GM19239 (cell line): ENCODE data around the gene RRM2.
"Not testable (repeated sequence)": the region's sequence is repeated elsewhere in the genome, so short reads cannot be mapped to it uniquely, and the experiment has no call there.

Experiments used
- DNase-seq: peaks from one replicate; pipeline ENCODE4 v3.0.0; 2011; ENCODE audit warnings: low spot score; ENCODE audit not compliant: insufficient read length
- FAIRE-seq: peaks from 2 replicates; lab custom pipeline; 2011; peaks lifted over from hg19 to GRCh38; lab: Jason Lieb, UNC

Gene RRM2

DNA sequence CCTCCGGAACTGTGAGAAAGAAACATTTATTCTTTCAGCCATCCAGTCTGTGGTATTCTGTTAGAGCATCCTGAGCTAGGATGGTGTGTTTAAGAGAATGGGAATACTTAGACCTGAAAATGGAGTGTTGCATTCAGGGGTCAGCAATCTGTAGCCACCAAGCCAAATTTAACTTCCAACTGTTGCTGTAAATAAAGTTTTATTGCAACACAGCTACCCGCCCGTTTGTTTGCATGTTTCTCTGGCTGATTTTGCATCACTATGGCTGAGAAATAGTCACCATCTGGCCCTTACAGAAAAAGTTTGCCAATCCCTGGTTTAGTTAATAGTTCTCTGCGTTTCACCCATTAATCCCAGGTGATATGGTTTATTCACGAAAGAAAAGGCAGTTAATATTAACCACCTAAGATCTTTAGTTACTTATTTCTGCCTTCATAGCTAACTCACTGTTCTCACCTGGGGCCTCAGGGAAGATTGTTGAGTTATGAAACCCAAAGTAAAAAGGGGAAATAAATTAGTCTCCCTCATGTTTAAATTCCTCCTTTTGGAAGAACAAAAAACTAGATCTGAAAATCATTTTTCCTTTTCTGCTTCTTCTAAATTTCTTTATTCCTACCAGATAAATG, 32.9 kb upstream of the RRM2 start:
- peak; percentile 96 for FAIRE-seq

DNA sequence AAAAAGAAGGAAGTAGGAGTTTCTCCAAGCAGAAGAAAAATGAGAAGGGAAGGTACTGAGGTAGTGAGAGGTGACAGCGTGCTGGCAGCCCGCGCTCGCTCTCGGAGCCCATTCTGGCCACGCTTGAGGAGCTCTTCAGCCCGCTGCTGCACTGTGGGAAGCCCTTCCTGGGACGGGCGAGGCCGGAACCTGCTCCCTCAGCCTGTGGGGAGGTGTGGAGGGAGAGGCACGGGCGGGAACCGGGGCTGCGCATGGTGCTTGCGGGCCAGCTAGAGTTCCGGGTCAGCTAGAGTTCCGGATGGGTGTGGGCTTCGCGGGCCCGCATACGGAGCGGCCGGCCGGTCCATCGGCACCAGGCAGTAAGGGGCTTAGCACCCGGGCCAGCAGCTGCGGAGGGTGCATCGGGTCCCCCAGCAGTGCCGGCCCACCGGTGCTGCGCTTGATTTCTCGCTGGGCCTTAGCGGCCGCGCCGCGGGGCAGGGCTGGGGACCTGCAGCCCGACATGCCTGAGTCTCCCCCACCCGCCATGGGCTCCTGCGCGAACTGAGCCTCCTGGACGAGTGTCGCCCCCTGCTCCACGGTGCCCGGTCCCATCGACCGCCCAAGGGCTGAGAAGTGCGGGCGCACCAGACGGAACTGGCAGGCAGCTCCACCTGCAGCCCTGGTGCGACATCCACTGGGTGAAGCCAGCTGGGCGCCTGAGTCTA, 31.2 kb upstream of the RRM2 start:
- no peak for DNase-seq

More for the DNA sequence above, 32.9 kb upstream of the RRM2 start:
- DNase-seq = no peak

DNA sequence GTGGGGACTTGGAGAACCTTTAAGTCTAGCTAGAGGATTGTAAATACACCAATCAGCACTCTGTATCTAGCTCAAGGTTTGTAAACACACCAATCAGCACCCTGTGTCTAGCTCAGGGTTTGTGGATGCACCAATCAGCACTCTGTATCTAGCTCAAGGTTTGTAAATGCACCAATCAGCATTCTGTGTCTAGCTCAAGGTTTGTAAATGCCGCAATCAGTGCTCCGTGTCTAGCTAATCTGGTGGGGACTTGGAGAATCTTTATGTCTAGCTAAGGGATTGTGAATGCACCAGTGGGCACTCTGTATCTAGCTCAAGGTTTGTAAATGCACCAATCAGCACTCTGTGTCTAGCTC, 30.7 kb upstream of the RRM2 start:
- FAIRE-seq, DNase-seq: not testable (repeated sequence)

More for the DNA sequence above, 31.2 kb upstream of the RRM2 start:
- FAIRE-seq = peak; percentile 81

DNA sequence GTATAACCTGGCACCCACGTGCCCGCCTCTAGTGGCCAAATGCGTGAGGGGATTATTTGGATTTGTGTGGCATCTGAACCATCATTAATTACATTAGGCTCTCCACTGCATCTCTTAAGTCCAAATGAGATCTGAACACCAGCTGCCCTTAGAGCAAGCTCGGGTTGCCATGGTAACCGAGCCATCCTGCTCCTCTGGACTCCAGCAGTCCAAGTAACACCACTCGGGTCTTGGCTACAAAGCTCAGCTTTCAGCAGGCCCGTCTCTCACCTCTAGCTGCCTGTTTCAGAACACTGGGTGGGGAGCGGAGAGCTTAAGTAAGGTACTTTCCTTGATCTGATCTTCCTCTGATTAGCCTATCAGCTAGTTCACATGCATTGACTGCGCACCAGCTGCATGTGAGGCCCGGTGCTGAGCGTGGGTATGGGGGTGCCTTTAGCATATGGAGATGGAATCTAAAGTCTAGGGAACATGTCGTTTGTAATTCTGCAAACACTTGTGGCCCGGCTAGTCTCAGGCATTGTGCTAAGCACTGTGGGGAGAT, 28.2 kb upstream of the RRM2 start:
- no peak for DNase-seq
- no peak for FAIRE-seq

DNA sequence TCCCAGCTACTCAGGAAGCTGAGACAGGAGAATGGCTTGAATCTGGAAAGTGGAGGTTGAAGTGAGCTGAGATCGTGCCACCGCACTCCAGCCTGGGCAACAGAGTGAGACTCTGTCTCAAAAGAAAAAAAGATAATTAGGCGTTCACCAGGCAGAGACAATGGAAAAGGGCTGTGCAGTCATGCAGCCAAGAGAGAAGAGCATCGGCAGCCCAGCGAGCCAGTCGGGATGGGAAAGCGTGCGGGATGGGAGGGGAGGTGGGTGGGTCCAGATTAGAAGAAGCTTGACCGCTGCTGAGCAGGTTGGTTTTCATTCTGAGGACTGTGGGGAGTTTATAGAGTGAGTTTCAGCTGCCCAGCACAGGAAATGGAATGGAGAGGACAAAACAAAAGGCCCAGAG, 27.4 kb upstream of the RRM2 start:
- DNase-seq = no peak
- FAIRE-seq = no peak

DNA sequence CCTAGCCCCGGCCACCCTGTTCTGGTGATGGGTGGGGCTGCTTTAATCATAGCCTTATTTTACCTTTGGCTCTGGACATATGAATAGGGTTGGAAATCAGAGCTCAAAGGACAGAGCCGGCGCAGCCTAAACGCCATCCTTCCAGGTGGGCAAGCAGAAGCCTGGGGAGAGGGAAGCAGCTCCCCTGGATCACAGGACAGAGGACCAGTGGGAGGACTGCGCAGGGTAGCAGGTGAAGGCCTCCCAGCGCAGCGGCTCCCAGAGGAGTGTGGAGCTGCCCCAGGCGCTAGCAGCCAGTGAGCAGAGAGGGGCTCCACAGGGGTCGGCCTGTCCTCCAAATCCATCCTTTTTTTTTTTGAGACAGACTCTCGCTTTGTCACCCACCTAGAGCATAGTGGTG, 25.9 kb upstream of the RRM2 start:
- FAIRE-seq (no peak), DNase-seq (no peak)

DNA sequence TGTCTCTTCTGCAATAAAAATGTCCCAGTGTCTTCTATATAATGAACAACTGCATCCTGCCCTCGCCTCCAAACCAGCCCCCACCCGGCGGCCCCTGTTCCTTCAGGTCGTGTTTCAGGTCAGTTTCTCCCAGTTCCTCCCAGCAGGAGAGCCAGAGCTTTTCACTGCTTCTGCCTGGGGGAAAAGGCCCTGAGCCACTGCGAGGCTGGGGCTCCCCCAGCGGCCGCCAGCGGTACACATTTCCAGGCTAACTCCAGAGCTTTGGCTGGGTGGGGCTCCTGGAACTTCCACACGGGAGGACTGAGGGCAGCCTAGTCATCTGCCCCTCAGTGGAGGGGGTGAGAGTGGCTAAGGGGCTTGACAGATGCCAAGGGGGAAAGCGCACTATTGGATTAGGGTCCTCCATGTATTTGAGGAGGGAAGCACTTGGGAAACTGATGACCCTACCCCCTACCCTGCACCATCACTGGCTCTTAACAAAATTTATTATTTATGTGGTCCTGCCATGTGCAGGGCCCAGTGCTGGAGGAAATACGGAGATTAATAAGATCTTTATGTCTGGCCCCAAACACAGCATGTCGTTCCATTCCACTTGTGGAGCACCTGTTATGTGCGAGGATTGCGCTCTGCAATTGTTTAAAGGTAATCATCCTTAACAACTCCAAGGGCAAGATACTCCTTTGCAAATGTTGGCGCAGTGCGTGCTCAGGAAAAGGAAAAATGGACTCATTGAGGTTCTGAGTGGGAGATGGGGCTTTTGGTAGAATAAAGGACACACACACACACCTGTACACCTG, 25.0 kb upstream of the RRM2 start:
- FAIRE-seq (peak; percentile 77), DNase-seq (no peak)

DNA sequence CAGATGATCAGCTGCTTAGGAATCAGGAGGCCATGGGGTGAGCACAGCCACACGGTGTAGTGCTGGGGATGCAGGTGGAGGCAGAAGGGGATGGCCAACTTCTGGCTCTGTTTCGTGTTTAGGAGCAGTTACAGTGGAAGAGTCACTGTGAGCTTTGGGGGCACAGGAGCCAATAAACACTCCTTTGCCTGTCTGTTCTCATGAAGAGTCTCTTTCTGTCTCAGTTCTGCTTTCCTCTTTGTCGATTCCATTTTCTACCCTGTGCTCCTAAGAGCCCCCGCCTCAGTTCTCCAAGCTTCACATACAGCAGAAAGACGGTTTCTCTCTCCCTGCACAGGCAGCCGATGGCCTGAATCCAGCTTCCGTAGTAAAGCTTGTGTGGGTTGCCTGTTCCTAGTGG, 21.0 kb upstream of the RRM2 start:
- DNase-seq (no peak), FAIRE-seq (no peak)

DNA sequence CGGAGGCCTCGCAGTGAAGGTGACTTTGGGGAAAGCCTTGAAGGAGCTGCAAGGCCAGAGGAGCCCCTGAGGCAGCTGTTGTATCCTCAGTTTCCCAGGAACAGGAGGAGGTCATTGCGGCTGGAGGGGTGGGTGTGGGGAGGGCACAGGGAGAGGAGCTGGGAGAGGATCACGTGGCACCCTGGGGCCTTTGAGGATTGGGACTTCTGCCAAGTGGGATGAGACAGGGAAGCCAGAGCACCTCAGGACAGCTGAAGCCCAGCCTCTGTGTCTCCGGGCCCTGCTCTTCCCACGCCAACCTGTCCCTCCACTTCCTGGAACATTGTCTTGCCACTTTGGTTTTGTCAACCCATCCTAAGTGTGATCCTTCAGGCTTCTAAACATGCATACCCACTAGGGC, 19.4 kb upstream of the RRM2 start:
- DNase-seq (no peak), FAIRE-seq (no peak)

DNA sequence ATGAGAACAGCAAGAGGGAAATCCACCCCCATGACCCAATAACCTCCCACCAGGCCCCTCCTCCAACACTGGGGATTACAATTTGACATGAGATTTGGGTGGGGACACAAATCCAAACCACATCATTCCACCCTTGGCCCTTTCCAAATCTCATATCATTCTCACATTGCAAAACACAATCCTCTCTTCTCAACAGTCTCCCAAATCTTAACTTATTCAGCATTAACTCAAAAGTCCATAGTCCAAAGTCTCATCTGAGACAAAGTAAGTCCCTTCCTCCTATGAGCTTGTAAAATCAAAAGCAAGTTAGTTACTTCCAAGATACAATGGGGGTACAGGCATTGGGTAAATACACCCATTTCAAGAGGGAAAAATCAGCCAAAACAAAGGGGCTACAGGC, 17.6 kb upstream of the RRM2 start:
- DNase-seq, FAIRE-seq: not testable (repeated sequence)

DNA sequence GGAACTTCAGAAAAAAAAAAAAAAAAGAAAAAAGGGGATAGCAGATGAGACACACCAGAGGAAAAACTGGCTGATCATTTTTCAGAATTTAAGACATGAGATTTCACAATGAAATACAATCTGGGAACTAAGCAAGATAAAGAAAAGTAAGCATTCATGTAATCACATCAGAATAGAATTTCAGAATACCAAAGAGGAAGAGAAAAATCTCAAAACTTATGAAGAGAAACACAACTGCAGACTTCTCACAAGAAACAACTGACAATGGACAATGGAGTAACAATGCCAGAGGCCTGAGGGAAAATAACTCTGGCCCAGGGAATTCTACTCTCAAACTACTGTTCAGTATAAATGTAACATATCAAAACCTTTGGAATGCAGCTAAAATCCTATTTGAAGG, 13.2 kb upstream of the RRM2 start:
- no peak for DNase-seq
- no peak for FAIRE-seq

DNA sequence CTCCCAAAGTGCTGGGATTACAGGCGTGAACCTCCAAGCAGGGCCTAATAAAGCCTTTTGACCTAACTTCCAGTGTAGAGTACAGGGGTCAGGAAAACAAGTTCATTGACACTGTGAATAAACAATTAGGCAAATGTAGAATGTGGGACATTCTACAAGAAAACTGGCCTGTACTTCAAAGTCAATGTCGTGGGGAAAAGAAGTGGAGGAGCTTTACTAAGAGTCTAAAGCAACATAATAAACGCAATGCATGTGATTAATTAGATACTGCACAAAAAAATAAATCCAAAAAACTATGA, 3.6 kb upstream of the RRM2 start:
- FAIRE-seq (no peak), DNase-seq (no peak)

DNA sequence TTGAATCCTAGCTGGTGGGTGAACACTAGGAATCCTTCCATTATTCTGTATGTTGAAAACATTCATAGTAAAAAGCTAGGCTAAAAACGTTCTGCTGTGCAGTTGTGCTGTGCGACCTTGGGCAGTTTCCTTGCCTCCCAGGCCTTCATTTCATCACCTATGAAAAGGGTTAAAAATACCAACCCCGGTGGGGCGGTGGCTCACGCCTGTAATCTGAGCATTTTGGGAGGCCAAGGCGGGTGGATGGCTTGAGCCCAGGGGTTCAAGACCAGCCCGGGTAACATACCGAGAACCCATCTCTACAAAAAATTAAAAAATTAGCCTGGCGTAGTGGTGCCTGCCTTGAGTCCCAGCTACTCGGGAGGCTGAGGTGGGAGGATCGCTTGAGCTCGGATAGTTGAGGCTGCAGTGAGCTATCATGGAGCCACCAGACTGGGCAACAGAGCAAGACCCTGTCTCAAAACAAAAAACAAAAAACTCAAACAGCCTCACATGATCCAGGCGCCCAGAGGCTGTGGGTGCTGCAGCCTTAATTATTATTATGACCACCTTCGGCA, 2.9 kb upstream of the RRM2 start:
- no peak for DNase-seq
- FAIRE-seq = no peak

DNA sequence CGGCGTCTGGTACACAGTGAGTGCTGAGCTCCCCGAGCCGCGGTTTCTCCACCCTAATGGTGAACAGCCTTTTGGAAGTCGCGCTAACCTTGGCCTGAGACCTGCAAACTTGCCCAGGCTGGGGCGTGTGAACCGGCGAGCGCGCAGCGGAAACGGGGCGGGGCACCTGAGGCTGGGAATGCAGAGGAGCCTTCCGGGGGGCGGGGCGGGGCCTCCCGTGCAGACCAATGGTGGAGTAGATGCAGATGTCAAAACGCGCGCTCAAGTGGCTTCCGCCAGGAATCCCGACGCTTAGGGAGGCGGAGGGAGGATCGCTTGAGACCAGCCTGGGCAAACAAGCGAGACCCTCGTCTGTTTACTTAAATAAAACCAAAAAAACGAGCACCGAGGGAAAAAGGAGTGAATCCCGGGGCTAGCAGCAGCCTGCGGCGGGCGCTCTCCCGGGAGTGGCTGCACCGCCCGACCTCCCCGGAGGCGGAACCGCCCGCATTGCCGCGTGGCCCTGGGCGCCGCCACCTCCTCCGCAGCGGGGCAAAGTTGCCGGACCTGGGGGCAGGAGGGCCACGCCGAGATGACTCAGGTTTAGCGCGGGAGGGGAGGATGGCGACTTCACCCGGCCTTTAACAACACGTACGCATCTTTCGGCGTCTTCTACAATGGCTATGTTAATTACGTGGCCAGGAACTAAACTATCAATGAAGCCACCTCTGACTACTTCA, 2.2 kb upstream of the RRM2 start:
- DNase-seq (peak; percentile 80), FAIRE-seq (peak; percentile 84)

DNA sequence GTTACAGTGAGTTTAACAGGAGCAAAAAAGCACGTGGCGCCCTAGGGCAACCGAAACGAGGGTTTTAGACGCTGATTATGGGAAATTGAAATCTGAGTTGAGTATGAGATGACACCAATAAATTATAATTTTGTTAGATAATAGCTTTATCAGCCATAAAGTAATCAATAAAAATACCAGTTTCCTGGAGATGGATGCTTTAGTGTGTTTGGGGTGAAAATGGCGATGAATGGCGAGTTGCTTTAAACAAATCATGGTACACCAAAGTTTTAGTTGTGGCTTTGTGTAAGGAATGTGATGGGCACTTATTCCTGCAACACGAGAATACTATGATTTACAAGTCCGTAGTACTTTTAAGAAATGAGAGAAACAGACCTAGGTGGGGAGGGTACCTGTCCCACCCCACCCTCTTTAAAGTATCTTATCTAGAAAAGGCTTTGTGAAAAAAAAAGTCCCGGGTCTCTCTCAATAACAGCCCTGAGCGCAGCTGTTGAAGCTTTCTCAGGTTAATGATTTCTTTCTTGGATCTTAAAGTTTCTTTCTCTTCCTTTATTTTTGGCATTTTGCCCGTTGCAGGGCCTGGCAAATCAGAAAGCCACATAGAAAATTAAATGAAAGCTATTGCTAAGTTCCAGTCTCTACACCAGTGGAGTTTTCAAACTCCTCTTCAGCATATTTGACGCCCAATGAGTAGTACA, 1.5 kb upstream of the RRM2 start:
- FAIRE-seq (peak; percentile 60), DNase-seq (no peak)

DNA sequence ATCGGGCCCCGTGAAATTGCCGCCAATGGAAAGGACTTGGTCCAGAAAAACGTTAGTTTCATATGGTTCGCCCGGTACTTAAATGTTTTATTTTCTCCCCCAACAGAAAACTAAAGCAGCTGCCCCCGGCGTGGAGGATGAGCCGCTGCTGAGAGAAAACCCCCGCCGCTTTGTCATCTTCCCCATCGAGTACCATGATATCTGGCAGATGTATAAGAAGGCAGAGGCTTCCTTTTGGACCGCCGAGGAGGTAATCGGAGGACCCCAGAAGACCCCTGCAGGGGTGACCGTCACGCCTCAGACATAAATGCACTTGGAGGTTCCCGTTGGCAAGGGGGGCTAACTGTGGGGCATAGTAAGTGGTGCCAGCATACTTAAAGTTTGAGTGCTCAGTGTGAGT, 742 bp downstream of the RRM2 start:
- DNase-seq (no peak), FAIRE-seq (no peak)

DNA sequence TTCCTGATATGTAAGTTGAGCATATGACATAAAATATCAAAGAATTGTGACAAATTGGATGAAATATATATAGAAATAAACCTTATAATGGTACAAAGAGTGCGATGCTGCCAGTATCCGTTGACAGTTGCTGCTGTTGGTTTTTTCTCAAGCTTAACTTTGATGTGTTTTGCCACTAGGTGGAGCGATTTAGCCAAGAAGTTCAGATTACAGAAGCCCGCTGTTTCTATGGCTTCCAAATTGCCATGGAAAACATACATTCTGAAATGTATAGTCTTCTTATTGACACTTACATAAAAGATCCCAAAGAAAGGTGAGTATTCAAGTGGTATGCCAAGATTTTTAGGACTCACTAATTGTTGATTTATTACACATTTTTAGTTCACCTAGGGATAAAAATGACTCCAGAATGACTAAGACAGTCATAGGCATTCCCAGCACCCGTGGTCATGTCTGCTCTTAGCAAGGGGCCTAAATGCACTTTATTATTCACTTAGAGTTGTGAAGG, 2.1 kb downstream of the RRM2 start:
- peak; percentile 26 for FAIRE-seq
- DNase-seq = no peak

DNA sequence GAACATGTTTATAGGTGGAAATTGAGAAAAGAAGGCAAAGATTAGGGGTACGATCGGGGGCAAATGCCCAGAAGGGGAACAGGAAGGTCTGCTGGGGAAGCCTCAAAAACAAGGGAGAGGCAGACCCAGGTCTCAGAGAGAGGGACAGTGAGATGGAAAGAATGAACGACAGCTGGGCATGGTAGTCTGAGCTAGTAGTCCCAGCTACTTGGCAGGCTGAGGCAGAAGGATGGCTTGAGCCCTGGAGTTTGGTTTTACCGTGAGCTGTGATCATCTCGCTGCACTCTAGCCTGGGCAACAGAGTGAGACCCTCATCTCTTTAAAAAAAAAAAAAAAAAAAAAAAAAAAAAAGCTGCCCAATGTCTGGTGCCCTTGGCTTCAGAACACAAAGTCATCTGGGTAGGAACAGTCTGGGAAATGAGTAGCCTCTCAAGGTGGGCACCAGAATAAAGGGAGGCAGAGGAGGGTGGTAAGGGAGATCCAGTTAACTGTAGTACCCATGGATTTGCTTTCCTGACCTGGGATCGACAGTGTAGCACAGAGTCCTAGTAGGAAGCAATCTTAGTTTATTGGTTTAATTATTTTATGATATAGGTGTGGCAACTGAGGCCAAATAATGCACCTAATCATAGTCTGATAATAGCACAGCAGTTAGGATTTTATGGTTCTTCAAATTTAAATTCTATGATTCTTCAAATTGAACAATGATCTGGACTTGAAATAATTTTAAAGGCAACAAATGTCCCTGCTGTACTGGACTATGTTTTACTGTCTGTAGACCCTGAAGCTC, 3.5 kb downstream of the RRM2 start:
- FAIRE-seq = no peak
- no peak for DNase-seq

DNA sequence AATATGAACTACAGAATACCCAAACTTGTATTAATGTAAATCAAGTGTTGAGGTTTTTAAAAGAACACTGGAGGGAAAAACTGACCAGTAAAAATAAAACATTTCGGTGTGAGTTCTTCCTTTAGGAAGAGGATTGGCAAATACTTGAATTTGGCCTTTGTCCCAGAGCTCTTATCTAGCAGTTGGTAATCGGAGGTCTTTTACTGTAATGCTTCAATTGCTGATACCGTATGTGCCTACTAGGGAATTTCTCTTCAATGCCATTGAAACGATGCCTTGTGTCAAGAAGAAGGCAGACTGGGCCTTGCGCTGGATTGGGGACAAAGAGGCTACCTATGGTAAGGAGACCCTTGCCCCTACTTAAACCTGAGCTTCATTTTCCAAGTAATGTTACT, 4.1 kb downstream of the RRM2 start:
- DNase-seq (no peak), FAIRE-seq (no peak)
